Thyroid gland (tissue), 4 donors: ENCODE measurements around the gene FIGNL1.

ENCODE experiments used
- CTCF ChIP-seq, 6 experiments: fragments of 200-600 bp in 3 of 6; fragments of 450-650 bp in 3 of 6; sonication (generic) in 3 of 6; IDR thresholded peaks; one replicate each; pipeline ENCODE4 v1.5.1; 2016 to 2019; ENCODE audit warnings: antibody characterized with exemption in 6 of 6, mild to moderate bottlenecking in 2 of 6, inconsistent platforms in 1 of 6, moderate library complexity in 1 of 6
- POLR2A ChIP-seq, 2 donors: fragments of 450-650 bp; IDR thresholded peaks; one replicate each; pipeline ENCODE4 v1.6.1; 2017; ENCODE audit warnings: antibody characterized with exemption in 2 of 2, mild to moderate bottlenecking in 2 of 2, moderate library complexity in 1 of 2

DNA sequence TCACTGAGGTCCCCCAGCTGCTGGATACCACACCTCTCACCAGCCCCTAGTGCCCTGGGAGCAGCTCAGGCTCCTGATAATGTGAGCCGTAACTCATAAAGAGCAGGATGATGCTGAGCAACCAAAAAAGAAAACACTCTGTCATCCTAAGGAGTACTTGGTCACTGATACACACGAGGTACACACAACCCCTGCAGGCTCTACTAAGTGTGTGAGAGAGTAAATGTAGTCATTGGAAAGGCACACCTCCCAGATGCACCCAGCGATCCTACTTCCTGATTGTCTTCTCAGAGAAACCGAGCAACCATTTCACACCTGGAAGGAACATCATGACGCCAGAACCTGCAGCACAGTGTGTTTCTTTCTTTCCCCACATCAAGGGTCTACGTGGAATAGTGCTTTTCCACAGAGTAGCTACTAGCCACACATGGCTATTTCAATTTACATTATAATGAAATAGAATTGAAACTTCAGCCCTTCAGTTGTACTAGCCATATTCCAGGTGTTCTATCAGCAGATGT lies 34.2 kb downstream of the FIGNL1 start:
- no peak for TF ChIP-seq POLR2A (IDR thresholded peaks at IDR 0.05)
- TF ChIP-seq CTCF (IDR thresholded peaks at IDR 0.05) = no peak
